Bone marrow (tissue), 2 donors: ENCODE data around the gene GFPT2.
A peak's percentile ranks its signal among the peaks of the same experiment; 100 is the strongest.
"Not testable (repeated sequence)": the region's sequence is repeated elsewhere in the genome, so short reads cannot be mapped to it uniquely, and the experiment has no call there.

Source experiments
- DNase-seq, 2 donors: peaks; one replicate each; lab custom pipeline; 2025; lab: John Stamatoyannopoulos, UW

Gene GFPT2

DNA sequence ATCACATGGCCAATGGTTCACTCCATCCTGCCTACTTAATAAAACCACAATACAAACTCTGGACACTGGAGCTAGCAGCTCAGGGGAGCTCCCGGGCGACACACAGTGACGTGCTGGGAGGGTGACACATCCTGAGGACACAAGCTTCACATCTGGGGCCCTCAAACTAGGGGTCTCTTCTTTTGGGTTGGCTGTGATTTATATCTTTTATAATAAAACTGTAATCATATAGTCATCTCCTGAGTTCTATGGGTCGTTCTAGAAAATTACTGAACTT is 49.2 kb downstream of the GFPT2 start:
- no peak for DNase-seq

DNA sequence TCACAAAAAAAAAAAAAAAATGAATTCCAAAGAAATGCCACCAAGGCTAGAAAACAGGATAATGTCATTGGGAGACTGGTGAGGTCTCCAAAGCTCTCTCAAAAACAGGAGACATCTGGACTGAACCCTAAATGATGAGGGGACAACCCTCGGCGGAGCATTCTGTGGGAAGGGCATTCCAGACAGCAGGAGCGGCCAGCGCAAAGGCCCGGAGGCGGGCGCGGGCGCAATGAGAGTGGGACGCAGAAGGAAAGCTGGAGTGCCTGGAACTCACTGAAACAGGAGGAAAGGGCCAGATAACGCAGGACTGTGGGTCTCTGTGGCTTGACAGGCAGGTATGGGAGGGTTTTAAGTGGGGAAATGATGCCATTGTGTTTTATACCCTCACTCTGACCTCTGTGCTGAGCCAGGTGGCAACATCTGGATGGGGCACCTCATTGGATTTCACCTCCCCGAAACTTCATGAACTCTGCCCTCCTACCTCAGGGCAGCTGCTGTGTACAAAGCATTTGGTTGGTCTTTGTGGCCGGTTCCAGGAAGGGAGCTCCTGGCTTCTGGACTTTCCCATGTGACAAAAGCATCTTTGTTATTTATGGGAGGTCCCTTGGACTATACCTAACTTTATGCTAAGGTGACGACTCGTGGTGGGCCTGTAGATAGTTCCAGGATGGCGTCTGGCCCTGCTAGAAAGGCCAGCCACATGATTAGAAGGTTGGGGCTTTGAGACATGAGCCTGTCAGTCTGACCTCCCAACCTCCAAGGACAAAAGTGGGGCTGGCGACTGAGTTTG is 49.7 kb downstream of the GFPT2 start:
- DNase-seq: no peak

GRCh38 chr5:180302256-180302655 is 50.9 kb downstream of the GFPT2 start:
- DNase-seq: no peak

DNA sequence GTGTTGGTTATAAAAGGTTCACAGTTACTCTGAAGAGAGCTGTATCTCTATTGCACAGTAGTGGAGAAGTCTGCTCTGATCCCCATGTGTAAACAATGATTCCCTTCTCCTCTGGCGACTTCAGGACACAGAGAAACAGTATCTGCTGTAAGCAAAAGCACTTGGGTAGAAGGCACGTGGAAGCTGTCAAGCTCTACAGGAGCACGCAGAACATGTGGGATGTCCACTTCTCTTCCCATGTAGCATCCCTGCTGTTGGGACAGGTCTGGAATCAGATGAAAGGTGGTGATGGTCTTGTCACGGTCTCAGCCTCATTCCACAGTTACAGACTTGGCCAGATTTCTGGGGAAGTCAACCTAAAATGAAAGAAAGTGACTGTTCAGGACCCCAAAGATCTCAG is 51.9 kb downstream of the GFPT2 start:
- DNase-seq: no peak

DNA sequence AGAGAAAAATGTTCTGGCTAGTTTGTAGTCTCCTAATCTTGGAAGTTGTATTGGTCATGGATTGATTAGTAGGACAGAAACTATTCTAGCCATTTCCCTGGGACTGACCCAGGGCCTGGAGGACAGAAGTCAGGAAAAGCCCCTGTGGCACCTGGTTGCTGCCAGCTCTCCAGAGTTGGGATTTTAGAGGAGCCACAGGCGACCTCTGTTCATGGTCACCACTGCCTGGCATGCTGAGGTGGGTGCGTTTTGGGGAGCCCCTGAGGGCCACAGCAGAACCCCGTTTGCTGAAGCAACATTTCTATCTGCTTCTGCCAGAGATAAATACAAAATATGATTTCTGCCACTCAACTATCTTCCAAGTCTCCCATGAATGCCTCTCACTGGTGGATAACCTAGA is 53.6 kb downstream of the GFPT2 start:
- DNase-seq: no peak

DNA sequence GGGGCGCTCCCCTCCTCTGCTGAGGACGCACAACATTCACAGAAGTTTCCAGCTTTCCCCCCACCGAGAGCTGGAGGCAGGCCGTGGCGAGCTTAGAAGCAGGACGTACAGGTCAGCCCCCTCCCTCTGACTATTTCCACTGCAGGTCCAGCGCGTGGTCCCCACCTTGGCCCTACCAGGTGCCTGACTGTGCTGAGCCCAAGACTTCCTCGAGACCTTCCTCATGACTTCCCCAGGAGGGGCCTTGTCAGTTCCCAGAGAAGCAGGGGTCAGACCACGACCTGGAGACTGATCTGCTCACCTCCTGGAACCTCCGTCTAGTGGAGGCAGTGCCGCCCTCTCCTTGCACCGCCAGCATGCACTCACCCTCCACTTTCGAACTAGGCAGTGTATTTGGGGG is 54.1 kb downstream of the GFPT2 start:
- DNase-seq: not testable (repeated sequence)

DNA sequence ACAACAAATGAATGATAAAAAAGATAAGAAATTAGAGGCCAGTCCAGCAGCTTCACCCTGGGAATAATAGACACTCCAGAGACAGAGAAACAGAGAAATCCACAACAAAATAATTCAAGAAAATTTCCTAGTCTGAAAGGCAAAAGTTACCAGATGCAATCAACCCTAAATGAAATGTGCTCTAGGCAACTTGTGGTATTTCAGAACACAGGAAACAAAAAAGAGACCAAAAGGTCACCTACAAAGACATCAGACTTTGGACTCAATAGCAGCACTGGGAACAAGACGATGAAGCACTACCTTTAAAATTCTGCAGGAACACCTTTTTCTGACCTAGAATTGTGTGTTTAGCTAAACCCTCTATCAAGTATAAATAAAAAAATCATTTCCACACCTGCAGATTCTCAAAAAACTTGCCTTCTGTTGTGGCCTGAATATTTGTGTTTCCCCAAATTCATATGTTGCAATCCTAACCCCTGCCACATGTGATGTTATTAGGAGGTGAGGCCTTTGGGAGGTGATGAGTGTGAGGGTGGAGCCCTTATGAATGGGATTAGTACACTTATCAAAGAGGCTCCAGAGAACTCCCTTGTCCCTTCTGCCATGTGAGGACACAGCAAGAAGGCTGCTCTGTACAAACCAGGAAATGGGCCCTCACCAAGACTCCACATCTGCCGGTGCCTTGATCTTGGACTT is 55.4 kb downstream of the GFPT2 start:
- no peak for DNase-seq

- no peak for DNase-seq
These were observed 56.4 kb downstream of the GFPT2 start for GRCh38 chr5:180296771-180297170.

DNA sequence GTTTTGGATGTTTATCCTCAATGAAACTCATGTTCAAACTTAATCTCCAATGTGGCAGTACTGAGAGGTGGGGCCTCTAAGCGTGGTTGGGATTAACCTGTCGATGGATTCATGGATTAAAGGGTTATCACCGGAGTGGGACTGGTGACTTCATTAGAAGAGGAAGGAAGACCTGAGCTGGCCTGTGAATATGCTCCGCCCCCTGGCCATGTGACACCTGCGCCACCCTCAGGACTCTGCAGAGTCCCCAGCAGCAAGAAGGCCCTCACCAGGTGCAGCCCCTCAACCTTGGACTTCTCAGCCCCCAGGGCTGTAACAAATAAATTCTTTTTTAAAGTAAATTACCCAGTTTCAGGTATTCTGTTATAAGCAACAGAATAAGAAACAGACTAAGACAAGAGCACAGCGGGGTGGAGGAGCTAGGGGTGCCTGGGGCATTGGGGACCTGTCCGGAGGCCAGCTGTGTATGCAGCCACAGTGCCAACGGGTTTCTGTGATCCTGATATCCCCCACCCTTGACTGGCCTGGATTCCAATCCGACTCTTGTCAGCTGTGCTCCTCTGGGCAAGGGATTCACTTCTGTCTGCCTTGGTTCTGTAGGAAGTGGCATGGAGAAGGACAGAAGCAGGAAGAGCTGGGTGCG is 58.1 kb downstream of the GFPT2 start:
- no peak for DNase-seq

- no peak for DNase-seq
These were observed 58.7 kb downstream of the GFPT2 start for GRCh38 chr5:180294411-180294810.

DNA sequence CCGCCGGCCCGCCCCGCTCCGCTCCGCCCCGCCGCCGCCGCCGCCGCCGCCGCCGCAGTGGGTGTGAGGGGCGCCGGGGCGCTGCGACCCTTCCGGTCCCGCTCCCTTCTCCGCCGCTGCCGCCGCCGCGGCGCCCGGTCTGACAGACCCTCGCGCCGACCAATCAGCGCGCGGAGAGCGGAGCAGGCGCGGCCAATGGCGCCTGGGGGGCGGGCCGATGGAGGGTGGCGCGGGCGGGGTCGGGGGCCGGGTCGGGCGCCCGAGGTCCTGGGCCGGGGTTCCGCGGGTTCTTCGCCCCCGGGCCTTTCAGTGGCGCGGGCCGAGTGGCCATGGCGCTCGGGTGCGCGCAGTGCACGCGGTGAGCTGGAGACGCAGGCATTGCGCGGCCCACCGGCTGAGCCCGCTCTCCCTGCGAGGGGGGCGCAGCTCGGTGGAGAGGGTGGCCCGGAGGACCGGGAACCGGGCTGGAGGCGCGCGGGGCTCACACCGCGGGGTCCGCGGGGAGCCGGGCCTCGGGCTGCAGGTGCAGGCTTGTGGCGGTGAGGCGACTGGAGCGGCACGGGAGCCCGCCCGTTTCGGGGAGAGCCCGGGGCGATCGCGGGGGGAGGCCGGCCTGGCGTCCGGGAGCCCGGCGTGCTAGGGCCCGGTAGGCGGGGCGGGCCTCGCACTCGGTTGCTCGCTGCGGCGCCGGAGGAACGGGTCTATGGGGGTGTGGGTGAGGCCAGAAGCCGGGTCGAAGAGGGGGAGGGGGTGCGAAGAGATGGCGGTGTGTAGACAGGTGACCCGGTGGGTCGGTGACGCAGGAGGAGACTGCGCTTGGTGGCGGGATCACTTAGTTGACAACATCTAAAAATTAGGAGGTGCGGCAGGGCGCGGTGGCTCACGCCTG is 60.9 kb downstream of the GFPT2 start, which contains the start of gene MAPK9:
Gene MAPK9 (minus strand): TSS at position 141 of the 889 bp plus-strand sequence. CDS start 11,522 bp downstream, outside the sequence.
- DNase-seq: peak; percentile 41 to 78

DNA sequence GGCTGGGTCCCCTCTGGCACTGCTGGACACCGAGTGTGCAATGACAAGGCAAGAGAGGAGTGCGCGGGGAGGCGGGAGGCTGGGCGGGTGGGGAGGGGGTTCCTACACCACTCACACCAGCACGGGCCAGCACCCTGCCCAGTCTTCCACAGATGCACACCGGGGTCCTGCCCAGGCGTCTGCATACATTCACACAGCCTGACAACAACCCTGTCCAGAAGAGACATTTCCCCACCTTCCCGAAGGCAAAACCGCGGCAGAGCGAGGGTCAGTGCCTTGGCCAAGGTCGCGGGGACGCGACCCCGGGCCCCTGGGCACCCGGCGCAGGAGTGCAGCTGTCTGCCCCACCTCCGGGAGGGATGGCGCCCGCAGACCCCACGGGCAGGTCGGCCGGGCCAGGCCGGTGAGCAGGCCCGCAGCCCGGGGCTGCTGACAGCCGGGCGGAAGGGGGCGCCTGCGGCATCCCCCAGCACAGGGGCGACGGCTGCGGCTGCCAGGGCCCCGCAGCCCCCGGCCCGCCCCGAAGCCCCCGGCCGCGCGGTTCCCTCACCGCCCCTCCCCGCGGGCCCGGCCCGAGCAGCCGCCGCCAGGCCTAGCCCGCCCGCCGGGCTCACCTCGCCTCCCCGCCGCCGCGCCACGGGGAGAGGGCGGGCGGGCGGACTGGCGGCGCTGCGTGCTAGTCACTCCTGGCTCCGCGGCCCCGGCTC is 61.7 kb downstream of the GFPT2 start:
- peak in 1 of 2 donors; percentile 22 for DNase-seq

DNA sequence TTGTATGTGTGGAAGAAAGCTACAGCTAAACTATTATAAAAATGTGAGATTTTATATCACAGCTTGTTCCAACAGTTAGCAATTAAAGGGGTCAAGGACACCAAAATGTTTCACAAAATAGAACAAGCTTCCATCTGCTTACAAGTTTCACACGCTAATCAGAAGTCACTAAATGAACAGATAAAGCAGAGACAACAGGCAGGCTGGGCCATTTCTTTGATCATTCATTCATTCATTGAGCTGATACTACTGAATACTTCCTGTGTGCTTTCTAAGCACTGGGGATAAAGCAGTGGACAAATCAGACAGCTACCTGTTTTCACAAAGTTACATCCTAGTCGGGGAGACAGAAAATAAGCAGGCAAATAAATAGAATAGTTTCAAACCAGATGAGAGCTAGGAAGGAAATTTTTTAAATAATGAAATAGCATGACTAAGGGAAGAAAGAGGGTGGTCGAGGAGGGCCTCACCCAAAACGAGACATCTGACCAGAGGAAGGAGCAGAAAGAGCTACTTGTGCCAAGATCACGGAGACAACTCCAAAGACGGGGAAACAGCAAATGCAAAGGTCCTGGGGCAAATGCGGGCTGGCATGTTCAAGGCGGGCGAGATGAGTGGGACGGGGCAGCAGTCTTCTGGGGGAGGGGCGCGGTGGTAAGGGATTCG is 62.4 kb downstream of the GFPT2 start:
- DNase-seq: no peak

DNA sequence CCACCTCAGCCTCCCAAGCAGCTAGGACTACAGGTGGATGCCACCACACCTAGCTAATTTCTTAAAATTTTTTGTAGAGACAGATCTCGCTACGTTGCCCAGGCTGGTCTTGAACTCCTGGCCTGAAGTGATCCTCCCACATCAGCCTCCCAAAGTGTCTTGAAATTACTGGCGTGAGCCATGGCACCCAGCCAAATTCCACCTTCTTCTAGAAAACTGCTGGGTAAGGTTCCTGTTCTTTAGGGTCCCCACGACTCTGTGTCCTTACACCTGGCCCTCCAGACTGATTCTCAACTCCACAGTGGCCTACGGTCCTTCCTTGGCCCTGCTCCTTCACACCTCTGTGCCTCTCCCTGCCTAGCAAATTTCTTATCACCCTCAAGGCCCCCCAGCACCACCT is 63.2 kb downstream of the GFPT2 start:
- no peak for DNase-seq

- no peak for DNase-seq
These were observed 63.7 kb downstream of the GFPT2 start for GRCh38 chr5:180289433-180289832.

- no peak for DNase-seq
These were observed 65.3 kb downstream of the GFPT2 start for GRCh38 chr5:180287868-180288267.

GRCh38 chr5:180287404-180287803 is 65.7 kb downstream of the GFPT2 start:
- DNase-seq: no peak

DNA sequence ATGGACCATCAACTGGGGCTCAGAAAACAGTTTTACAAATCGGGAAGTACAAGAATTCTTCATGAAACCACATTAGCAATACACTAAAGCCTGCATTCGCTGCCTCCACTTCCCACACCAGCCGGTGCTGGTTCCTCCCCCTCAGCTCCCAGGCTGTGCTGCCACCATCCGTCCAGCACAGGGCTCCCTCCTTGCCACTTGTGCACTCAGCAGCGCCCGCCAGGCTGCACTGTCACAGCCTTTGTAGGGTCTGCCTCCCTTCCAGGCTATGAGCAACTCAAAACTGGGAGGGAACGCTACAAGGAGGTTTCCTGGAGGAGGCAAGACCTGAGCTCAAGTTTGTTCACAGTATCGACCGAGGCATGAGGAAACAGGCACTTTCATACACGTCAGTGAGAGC is 69.0 kb downstream of the GFPT2 start:
- no peak for DNase-seq

DNA sequence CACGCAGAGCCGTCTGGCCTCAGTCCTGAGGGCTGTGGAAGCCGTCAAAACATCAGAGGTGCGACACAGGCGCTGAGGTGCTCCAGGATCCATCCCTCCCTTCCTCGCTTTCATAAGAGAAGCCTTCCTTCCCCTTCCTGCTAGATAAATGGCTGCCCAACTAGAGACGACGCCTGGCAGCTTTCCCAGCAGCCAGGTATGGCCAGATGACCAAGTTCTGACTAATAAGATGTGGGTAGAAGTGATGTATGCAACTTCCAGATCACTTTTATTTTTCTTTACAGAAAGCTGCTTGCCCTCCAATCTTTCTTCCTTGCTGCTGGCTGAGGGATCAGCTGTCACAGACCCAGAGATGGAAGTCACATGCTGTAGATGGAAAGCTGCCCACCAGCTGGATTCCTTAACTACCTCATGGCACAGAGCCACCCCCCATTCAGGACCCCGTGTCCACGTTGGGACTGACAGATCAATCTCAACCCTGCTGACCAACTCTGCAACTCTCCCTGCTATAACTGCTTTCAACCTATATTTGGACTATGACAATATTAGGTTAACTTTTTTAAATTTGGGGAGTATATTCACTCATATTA is 70.0 kb downstream of the GFPT2 start:
- no peak for DNase-seq

GRCh38 chr5:180282281-180282680 is 70.9 kb downstream of the GFPT2 start:
- DNase-seq: no peak

DNA sequence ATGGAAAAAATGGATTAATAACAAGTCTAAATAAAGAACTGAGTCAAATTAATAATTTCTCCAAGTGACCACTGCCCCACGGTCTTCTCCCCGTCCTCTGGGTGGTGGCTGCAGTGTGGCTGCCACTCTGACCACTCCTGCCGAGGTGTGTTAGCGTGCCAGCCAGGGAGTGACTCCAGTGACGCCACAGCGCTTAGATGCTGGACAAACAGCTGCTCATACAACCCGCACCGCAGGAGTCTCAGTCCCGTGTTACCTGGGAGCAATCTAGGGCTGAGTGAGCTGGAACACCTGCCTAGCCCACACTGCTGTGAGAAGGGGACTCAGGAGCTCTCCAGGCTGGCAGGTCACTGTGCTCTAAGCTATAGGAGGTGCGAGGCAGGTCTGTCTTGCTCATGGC is 71.4 kb downstream of the GFPT2 start:
- DNase-seq: no peak
